GM19397 (cell line): Measurements from ENCODE around the gene SOX4.
A peak's percentile ranks its signal among the peaks of the same experiment; 100 is the strongest.

ENCODE experiments used
- ATAC-seq: cut with Tn5 transposase; IDR thresholded peaks from one replicate; pipeline ENCODE4 v1.9.1; 2021; ENCODE audit warnings: mild to moderate bottlenecking, moderate library complexity; ENCODE audit not compliant: unreplicated experiment

The SOX4 gene

GRCh38 chr6:21592953-21593352 lies 598 bp upstream of the SOX4 start:
- no peak for ATAC-seq

- peak; percentile 12 for ATAC-seq
Measured at GRCh38 chr6:21593927-21594415, 420 bp downstream of the SOX4 start.

GRCh38 chr6:21594416-21595281 lies 1.1 kb downstream of the SOX4 start:
- ATAC-seq, result peak; percentile 29

GRCh38 chr6:21595285-21596144 lies 2.0 kb downstream of the SOX4 start:
- ATAC-seq, result peak; percentile 17

- ATAC-seq, result no peak
Measured at GRCh38 chr6:21596145-21596948, 2.8 kb downstream of the SOX4 start.

- no peak for ATAC-seq
Measured at GRCh38 chr6:21596949-21597682, 3.6 kb downstream of the SOX4 start.

GRCh38 chr6:21597801-21598673 lies 4.5 kb downstream of the SOX4 start:
- ATAC-seq, result no peak

GRCh38 chr6:21598674-21599023 lies 5.1 kb downstream of the SOX4 start:
- ATAC-seq, result no peak

GRCh38 chr6:21599051-21599696 lies 5.6 kb downstream of the SOX4 start:
- no peak for ATAC-seq

GRCh38 chr6:21601339-21601923 lies 7.9 kb downstream of the SOX4 start:
- ATAC-seq, result no peak

- no peak for ATAC-seq
Measured at GRCh38 chr6:21601932-21602390, 8.4 kb downstream of the SOX4 start.

- peak; percentile 56 for ATAC-seq
Measured at GRCh38 chr6:21603082-21603952, 9.8 kb downstream of the SOX4 start.

- ATAC-seq, result no peak
Measured at GRCh38 chr6:21604081-21604480, 10.5 kb downstream of the SOX4 start.

GRCh38 chr6:21605166-21605565 lies 11.6 kb downstream of the SOX4 start:
- no peak for ATAC-seq

GRCh38 chr6:21608601-21609000 lies 15.1 kb downstream of the SOX4 start:
- ATAC-seq, result no peak

- ATAC-seq, result no peak
Measured at GRCh38 chr6:21609881-21610329, 16.4 kb downstream of the SOX4 start.

GRCh38 chr6:21610341-21610740 lies 16.8 kb downstream of the SOX4 start:
- peak; percentile 79 for ATAC-seq
